ENCODE measurements around the gene TMEM150C. TPM values are rescaled to one million over a fixed set of nuclear protein-coding genes. Genes with fewer than 3 reads are reported as not detected.
A peak's percentile ranks its signal among the peaks of the same experiment; 100 is the strongest.

TMEM150C gene
- total RNA-seq, 1 donor: 0.43 TPM

- no peak for TF ChIP-seq CTCF (IDR thresholded peaks at IDR 0.05; ENCODE audit: insufficient read depth, low read depth, low read length)
- no peak overlapping the region for H3K4me3 ChIP-seq (ENCODE audit: low read depth, low read length)
- DNase-seq (ENCODE audit: low read depth): no peak
These were observed 32.9 kb downstream of the TMEM150C start for GRCh38 chr4:82528868-82529267.

GRCh38 chr4:82528074-82528473 is 33.7 kb downstream of the TMEM150C start:
- DNase-seq (ENCODE audit: low read depth): no peak
- no peak for TF ChIP-seq CTCF (IDR thresholded peaks at IDR 0.05; ENCODE audit: insufficient read depth, low read depth, low read length)
- no peak overlapping the region for H3K4me3 ChIP-seq (ENCODE audit: low read depth, low read length)

GRCh38 chr4:82525307-82525911 is 36.4 kb downstream of the TMEM150C start:
- TF ChIP-seq CTCF (IDR thresholded peaks at IDR 0.05; ENCODE audit: insufficient read depth, low read depth, low read length): no peak
- H3K4me3 ChIP-seq (ENCODE audit: low read depth, low read length): no peak overlapping the region
- DNase-seq (ENCODE audit: low read depth): no peak

DNA sequence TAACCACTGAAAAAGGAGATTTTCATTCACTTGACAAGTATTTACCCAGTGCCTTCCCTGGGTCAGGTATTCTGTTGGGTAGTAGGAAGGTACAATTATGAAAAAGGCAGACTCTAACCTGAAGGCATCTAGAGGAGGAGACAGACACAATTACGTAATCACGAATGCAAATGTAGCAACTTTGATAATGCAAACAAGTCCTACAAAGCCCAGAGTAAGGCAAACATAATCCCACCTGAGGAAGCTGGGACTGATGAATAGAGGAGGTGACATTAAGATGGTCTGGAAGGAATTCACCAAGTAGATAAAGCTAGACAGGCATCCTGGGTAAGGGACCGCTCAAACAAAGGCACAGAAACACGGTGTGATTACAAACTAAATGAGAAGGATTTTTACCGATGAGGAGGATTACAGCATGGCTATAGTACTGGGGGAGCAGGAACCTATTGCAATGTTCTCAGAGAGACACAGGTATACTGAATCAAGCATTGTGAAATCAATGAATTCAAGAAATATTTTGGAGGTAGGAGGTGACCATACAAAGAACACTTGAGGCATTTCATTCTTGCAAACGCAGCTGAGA is 37.1 kb downstream of the TMEM150C start:
- no peak for TF ChIP-seq CTCF (IDR thresholded peaks at IDR 0.05; ENCODE audit: insufficient read depth, low read depth, low read length)

GRCh38 chr4:82523179-82523578 is 38.6 kb downstream of the TMEM150C start:
- H3K4me3 ChIP-seq (ENCODE audit: low read depth, low read length): no peak overlapping the region
- DNase-seq (ENCODE audit: low read depth): no peak
- TF ChIP-seq CTCF (IDR thresholded peaks at IDR 0.05; ENCODE audit: insufficient read depth, low read depth, low read length): no peak

More for the DNA sequence above, 37.1 kb downstream of the TMEM150C start:
- H3K4me3 ChIP-seq (ENCODE audit: low read depth, low read length): no peak overlapping the region
- no peak for DNase-seq (ENCODE audit: low read depth)

DNA sequence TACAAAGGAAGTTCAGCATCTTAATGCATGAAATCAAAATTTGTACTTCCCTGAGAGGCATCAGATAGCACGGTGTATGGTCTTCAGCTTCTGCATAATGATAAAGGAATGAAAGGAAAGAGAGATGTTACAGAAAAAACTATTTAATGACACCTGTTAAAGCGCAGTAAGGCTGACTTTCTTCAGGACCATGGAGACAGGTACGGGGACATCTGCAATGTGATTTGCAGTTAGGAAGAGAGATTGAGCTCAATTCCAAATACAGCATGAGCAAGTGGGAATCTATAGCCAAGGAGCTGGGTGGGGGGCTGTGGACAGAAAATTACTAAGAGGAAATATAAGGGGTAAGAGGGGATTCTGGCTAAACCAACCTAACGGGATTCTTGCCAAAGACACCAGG is 39.3 kb downstream of the TMEM150C start:
- H3K4me3 ChIP-seq (ENCODE audit: low read depth, low read length): no peak overlapping the region
- DNase-seq (ENCODE audit: low read depth): no peak
- TF ChIP-seq CTCF (IDR thresholded peaks at IDR 0.05; ENCODE audit: insufficient read depth, low read depth, low read length): no peak

GRCh38 chr4:82521283-82521682 is 40.5 kb downstream of the TMEM150C start:
- no peak overlapping the region for H3K4me3 ChIP-seq (ENCODE audit: low read depth, low read length)
- peak; percentile 16 for DNase-seq (ENCODE audit: low read depth)
- TF ChIP-seq CTCF (IDR thresholded peaks at IDR 0.05; ENCODE audit: insufficient read depth, low read depth, low read length): no peak

Measured in fibroblast of villous mesenchyme (primary cell).